ENCODE measurements around the gene SEC22C.

Gene SEC22C

DNA sequence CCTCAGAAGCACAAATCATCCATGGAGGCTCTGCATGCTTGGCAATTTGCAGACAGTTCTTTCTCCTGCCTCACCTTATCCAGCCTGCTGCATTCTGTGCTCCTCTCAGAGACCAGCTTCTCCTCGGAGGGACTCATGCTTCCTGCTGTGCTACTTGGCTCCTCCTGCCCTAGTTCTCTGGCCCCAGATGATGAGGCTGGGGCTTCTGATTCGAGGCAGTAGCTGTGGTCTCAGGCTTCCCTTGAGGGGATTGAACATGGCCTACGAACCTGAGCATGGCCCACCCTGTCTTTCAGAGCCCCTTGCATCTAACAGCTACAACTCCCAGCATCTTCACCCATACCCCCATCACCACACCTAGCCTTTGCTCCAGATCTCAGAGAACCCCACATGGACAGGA lies 72.7 kb downstream of the SEC22C start:
- DNase-seq = no peak

DNA sequence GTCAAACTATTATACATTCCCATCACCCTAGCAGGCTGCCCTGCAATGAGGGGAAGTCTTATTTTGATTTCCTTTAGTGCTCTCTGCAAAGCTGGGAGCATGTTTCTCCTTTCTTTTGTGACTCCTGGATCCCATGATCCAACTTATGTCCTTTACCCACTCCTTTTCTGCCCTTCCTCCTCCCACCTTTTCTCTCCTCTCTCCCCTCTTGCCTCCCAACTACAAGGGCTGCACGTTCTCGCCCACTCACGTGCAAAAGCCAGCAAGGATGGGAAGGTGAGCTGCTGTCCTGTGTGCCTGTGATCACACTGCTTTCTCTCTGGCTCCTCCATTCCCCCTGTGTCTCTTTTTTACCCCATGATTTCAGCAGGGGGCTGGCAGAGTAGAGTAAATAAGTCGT lies 73.2 kb downstream of the SEC22C start:
- DNase-seq = no peak

DNA sequence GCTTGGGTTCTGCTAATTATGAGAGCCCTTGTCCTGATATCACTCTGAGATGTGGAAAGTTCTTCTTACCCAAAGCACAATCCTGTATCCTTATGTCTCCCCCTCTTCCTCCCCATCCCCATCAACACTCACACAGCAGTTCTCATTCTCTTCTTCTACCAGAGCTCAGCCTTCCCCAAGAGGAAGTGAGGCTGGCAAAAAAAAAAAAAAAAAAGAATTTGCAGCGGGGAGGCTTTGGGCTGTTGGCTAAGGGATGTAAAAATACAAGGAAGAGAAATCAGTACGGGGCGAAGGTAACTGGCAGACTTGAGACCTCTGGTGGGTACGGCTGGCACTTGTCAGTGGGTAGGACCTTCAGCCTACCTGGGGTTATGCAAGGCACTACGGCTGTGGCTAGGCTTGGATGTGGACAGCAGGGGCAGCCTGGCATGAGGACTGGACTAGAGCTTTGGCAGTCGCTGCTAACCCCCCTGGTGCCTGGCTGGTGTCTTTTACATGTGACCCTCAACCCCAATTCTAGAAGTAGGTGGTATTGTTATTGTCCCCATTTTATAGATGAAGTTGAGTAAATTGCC lies 73.9 kb downstream of the SEC22C start:
- no peak for DNase-seq

DNA sequence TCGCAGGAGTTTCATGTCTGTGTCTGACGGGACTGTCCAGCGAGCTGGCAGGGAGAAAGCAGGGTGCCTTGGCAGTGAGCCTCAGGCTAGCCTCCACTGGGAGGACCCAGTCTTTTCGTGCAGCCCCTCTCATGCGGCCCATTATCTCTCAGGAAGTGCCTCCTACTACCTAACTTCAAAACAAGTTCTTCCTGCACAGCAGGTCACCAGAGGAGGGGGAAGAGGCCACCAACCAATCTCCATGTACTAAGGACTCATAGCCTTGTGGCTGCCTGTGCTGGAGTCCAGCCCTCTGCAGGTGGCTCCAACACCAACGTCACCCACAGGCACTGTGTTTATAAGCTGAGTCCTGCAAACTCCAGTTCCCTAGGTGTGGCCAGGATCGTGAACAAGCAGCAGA lies 74.5 kb downstream of the SEC22C start:
- no peak for DNase-seq

DNA sequence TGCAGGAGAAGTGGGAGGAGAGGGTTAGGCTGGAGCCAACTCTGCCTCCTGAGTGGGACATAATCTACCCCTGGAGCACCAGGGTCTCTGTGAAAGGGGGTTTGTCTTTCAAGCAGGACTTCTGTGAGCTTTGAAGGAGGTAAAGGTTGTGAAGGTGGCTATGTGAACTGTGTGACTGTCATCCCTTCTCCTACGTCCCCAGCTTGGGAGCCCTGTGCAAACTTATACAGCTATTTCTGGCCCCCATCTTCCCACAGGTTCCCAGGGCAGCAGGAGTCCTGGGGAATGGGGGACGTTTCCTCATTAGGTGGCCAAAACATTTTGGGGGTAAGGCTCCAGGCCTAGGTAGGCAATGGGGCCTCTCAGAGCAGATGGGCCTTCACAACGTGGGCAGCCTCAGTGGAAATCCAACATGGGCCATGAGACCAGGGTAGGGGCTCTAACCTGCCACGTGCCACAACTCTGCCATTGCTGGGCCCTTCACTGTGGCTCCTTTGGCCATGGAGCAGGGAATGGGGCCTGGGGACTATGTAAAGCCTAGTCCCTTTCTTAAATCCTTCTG lies 75.8 kb downstream of the SEC22C start:
- DNase-seq = no peak

DNA sequence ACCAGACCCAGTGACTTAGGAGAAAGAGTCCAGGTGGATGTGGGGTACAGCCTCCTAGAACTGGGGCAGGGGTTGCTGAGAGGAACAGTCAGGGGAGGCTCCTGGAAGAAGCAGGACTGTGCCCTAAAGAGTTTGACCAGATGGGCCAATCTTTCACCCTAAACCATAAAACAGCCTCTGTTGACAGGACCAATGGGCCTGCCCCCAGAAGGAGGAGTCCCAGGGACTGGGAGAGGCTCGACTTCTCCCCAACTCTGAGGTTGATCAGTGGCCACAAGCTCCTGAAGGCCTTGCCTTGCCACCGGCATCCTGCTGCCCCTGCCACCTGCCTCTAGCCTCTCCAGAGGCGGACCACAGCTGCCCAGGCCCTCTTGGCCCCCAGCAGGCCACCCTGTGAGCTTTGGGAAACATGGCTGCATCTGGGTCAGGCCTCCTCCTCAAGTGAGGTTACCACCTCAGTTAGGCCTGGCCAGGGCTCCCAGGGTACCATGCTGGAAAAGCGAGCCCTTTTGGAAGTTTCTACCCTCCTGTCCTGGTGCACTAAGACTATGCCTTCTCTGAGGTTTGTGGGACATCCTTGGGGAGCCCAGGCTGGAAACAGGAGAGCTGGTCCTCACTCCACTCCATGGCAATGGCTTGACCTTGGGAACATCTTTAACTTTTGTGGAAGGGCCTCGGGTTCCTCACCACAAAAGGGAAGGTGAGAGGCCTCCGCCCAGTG lies 76.5 kb downstream of the SEC22C start:
- no peak for DNase-seq

DNA sequence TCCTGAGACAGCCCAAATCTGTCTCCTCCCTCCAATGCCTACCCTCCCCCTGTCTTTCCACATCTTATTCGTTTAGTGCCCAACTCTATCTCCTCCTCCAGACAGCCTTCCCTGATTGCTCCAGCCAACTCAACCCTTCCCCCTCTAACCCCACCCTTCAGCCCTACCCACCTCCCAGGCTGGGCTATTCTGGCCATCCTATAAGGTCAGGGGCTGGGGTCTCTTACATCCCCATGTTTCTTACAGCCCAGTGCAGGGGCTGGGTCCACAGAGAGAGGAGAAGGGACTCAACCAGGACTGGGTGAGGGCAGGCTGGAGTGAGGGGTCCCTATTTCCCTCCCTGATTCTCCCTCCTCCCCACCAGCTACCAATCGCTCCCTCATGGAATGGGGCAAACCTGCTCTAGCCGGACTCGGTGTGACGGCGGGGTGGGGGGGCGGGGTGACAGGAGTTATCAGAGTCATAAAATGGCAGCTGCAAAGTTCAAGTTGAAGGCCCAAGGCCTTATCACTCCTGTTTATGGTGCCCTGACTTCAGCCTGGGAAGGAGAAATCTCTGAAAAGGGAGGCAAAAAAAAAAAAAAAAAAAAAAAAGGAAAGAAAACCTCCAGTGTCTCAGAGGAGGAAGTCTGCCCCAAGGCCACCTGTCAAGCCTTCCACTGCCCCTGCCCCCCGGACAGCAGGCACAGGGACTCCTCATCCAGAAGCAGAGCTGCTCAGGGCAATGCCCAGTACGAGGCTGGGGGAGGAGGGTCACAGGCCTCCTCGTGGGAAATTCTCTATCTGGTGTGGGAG lies 77.2 kb downstream of the SEC22C start:
- DNase-seq = no peak

DNA sequence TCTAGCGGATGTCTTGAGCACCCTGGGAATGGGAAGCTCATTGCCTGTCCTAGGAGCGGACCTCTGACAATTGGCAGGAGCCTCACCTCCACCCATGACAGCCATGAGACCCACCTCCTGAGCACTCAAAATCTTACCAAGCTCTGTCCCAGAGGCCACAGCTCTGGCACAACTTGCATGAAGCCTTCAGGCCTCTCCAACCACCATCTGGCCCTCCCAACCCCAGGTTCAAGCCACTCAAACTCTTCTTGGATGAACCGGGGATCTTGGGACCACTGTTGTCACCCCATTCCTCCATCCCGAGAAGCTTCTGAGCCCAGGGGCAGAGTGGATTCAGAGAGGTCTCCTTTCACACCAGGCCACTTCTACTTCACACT lies 77.8 kb downstream of the SEC22C start:
- no peak for DNase-seq

DNA sequence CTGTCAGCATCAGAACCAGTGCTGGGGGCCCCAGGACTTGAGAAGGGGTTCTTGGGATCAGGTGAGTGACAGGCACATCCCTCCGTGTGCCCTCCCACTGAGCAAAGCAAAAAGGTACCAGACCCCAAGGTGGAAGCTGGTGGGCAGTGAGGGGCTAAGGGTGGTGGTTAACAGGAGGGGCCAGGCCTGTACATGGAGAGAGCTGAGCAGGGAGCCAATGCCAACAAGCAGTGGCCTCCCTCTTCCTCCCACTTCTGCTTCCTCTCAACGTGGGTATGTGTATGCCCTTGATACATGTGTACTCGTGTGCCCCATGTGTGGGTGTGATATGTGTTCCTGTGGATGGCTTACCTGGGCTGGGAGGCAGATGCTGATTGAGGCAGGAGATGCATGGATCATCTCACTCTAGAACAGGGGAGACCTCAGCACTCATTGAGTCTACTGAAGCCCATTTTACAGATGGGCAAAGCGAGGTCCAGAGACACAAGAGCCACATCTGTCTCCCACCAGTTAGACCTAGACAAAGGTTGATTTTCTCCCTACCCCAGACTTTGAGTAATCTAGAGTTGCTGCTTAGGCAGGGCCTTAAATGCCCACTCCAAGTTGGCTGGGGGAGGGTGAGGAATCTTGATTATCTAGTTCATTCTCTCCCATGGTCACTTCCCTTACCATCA lies 78.4 kb downstream of the SEC22C start:
- no peak for DNase-seq

DNA sequence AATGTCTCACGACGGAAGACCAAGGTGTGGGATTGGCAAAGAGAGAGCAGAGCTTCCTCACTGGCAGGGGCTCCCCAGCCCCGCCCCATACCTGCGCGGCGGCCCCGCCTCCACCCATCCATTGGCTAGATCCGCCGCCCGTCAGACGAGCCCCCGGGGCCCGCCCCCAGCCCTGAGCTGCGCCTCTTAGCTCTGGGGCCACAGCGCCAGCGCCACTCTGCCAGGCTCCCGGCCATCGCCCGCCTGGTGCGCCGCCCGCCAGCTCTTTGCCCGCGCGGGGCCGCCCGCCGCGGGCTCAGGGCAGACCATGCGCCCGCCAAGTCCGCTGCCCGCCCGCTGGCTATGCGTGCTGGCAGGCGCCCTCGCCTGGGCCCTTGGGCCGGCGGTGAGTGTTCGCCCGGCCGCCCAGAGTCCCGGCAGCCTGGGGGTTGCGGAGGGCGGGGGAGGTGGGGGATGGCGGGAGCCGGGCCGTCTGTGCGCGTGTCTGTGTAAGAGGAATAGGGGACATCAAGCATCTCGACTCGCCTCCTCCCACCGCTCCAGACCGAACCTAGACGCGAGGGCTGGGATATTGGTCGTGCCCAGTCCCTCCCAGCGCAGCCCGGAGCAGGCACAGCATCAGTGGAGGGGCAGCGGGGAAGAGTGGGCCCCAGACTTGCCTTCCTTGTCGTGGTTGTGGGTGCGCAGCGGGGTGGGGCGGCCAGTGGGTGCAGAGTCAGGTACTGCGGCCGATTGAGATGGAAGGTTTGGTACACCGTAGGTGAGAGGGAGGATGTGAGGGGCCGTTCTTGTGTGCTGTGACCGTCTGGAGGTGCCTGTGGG lies 79.1 kb downstream of the SEC22C start, which contains the start of gene VIPR1:
TSS of gene VIPR1 (plus strand) at position 215 of the 822 bp plus-strand sequence. CDS start at position 308, 93 bp downstream.
- DNase-seq = peak; percentile 95

DNA sequence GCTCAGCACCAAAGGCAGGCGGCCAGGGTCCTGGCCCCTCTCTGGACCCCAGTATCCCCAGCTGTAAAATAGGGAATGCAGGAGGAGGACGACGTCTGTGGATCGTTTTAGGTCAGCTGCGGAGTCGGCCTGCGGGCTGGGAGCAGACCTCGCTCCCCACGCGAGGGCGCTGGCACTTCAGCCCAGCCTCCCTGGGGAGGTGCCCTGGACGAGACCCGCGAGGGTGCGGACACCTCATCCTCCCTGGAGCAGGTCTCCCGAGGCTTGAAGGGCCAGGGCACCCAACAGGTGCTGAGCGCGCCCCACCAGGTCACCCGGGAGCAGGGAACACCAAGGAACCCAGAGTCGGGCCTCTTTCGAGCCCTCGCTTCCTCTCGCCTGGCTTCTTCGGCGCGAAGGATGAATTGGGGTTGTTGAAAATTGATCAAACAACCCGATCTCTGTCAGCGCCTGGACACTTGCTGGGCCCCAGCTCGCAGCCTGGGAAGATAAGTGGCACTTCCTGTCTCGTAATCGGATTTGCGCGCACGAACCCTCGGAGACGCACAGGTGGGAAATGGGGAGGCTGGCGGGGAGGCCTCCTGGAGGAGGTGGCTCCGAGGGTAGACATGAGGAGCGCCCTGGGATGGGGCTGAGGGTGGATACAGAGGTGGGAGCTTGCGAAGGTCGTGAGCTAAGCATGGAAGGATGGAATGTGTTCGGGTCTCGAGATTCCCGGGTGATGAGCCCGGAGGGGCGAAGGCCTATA lies 79.9 kb downstream of the SEC22C start:
- DNase-seq = peak; percentile 61

DNA sequence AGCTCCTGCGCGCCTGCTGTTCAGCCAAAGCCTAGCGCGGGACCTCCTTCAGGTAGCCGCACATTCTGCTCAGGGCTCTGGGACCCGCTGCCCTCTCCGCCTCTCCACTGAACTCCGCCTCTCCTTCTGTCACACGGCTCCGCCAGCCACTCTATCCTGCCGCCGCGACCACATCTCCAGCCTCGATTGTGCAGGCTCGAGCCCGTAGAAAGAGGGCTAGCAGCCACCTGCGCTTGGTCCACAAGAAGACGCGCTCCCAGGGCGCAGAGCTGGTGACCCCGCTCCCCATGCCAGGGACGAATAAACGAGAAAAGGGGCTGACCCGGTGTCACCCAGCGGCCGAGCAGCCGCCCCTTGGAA lies 80.5 kb downstream of the SEC22C start:
- DNase-seq = no peak

DNA sequence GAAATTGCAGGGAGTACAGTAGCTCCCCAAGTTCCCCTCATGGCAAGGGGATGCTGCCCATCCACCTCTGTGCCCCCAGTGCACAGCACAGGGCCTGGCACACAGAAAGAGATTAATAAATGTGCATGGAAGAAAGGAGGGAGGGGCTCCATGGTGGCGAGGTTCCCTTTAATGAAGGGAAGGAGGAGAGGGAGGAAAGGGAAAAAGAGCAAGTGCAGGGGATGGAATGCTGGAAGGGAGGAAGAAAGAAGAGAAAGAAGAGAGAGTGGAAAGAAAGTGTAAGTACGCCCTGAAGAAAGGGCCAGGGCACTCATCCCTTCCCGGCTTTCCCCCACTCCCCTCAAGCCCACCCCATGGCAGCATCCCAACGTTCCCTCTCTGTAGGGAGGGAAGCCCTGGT lies 80.9 kb downstream of the SEC22C start:
- no peak for DNase-seq

DNA sequence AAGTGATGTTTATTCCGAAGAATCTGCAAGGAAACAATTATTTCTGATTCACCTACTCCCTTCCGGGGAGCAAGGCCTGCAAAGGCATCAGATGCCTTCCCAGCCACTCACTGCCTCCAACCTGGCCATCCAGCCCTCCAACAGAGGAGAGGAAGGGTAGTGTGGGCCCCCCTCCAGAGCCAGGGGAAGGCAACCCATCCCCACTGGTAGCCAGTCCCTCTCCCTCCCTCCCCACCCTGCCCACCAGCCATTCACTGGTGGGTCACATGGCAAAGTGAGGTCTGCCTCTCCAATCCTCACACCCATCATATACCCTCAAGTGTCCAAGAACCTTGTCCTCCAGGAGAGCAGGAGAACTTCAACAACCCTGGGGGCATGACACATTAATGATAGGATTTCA lies 81.7 kb downstream of the SEC22C start:
- no peak for DNase-seq

DNA sequence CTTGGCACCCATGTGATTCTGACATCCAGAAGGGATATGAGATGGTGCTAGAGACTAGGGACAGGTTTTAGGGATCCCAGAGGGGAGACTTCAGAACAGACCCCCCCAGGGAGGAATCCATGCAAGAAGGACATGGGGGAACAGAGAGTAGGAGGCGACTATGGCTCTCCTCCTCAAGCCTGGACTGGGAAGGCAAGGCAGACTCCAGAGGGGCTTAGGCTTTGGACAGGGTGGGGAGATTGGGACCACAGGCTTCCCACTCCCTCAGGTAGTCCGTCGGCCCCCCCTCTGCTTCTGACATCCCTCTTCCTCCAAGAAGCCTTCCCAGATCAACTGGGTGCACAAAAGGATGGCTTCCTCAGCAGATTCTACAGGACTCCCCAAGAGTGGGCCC lies 82.3 kb downstream of the SEC22C start:
- no peak for DNase-seq

DNA sequence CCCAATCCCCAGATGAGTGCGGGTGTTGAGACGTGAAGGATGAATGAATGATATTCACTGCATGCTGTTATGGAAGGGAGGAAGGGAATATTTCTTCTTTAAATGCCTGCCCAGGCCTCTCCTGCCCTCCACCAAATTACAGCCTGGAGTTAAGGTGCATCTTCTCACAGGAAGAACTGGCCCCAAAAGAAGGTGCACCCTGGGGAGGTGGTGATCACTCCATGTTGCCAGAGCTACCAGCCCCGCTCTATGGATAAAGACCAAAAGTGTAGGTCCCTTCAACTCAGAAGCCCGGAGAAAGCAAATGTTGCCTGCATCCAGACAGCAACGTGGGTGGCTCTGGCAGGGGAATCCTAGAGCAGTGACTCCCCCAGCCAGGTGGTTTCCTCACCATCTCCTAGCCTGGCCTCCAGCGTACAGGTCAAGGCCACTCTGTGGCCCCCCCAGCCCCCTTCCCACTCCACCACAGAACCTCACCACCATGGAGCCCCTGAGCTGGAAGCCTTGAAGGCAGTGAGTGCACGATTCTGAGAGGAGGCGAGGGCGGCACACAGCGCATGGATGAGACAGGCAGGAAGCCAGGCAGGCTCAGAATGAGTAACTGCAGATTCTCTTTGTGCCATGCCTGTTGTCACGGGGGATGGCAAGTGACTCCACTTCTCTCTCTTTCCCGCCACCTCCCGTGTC lies 82.8 kb downstream of the SEC22C start:
- no peak for DNase-seq

DNA sequence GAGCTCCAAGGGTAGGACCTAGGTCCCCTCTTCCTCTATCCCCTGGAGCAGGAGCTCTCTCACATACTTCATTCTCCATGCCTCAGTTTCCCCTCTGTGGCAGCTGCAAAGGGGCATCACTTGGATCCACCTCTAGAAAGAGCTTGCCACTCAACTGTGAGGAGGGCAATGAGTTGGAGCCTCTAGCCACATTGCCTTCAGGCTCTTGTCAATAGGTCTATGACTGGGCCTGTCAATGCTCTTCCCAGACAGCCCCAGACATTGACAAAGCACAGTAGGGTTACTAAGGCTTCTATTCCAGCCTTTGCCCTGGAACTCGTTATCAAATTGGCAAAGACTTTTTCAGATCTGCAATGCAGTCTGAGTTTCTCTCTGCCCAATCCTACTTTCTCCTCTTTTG lies 83.7 kb downstream of the SEC22C start:
- DNase-seq = no peak

Measured in stimulated activated CD4-positive, alpha-beta T cell treated with anti-CD3 and anti-CD28 coated beads, Interleukin-12 subunit alpha, Interleukin-12 subunit beta, amount 100 ng/mL, for 4 hours (primary cell).